Heart left ventricle (tissue), 16 donors: ENCODE measurements around the gene ZNF718. TPM values are rescaled to one million over a fixed set of nuclear protein-coding genes. Genes with fewer than 3 reads are reported as not detected.
"Not testable (repeated sequence)": the region's sequence is repeated elsewhere in the genome, so short reads cannot be mapped to it uniquely, and the experiment has no call there.

Experiments used
- ATAC-seq, 4 donors: fragments of 200-7000 bp; cut with Tn5 transposase; one replicate each; pipeline ENCODE4 v1.9.1; 2020 to 2022; ENCODE audit warnings: moderate library complexity in 4 of 4, mild to moderate bottlenecking in 3 of 4, moderate number of reproducible peaks in 1 of 4
- DNase-seq, 5 donors: peaks; one replicate each; pipeline ENCODE4 v3.0.0-alpha.2; 2020
- H3K27ac ChIP-seq, 12 donors: fragments of 200-600 bp; sonication (generic) in 4 of 12; one replicate each; pipeline versions ENCODE4 v1.5.0 to v1.8.0; 2016 to 2022; ENCODE audit warnings: mild to moderate bottlenecking in 2 of 12
- H3K27me3 ChIP-seq, 9 donors: fragments of 200-600 bp; sonication (generic) in 2 of 9; one replicate each; pipeline versions ENCODE4 v1.5.1 to v1.8.0; 2016 to 2022; ENCODE audit warnings: mild to moderate bottlenecking in 3 of 9
- H3K36me3 ChIP-seq, 9 donors: fragments of 200-600 bp; sonication (generic) in 2 of 9; one replicate each; pipeline versions ENCODE4 v1.5.0 to v1.8.0; 2018 to 2022; ENCODE audit warnings: mild to moderate bottlenecking in 2 of 9
- H3K4me1 ChIP-seq, 12 donors: fragments of 200-600 bp; sonication (generic) in 4 of 12; one replicate each; pipeline versions ENCODE4 v1.5.0 to v1.8.0; 2016 to 2022; ENCODE audit warnings: mild to moderate bottlenecking in 3 of 12
- H3K4me3 ChIP-seq, 12 donors: fragments of 200-600 bp; sonication (generic) in 4 of 12; one replicate each; pipeline versions ENCODE4 v1.5.0 to v1.8.0; 2017 to 2022; ENCODE audit warnings: mild to moderate bottlenecking in 9 of 12, moderate library complexity in 4 of 12
- H3K9me3 ChIP-seq, 12 donors: fragments of 200-600 bp; sonication (generic) in 4 of 12; one replicate each; pipeline versions ENCODE4 v1.5.0 to v1.8.0; 2016 to 2022; ENCODE audit warnings: mild to moderate bottlenecking in 1 of 12
- POLR2A ChIP-seq, 2 donors: fragments of 450-650 bp; IDR thresholded peaks; one replicate each; pipeline ENCODE4 v1.6.1; 2017; ENCODE audit warnings: antibody characterized with exemption in 2 of 2, mild to moderate bottlenecking in 2 of 2, moderate library complexity in 2 of 2
- whole genome bisulfite sequencing, 4 donors: extraction: QIAGEN DNeasy Blood & Tissue Kit in 2 of 4; methylation state at CpG; one replicate each; pipeline versions ENCODE4 v1.1.5 to v1.1.7; 2013 to 2018; 5-methylcytosine and 5-hydroxymethylcytosine counted together
- intact Hi-C, 10 donors: fragments of 100-400 bp; cut with DNase I; formaldehyde crosslinking; loops; one replicate each; pipeline versions ENCODE4 v1.11.1 to v1.14.2; 2022
- polyA plus RNA-seq, 2 donors: library from polyadenylated mRNA; stranded (reverse); fragments of 200-250 nt; gene quantifications; one replicate each; pipeline ENCODE4 v1.2.3, GENCODE V29; 2013
- total RNA-seq, 9 donors: library from RNA; depleted of rRNA in 2 of 9; stranded (reverse); fragments of >200 nt in 2 of 9; fragmentation: NEBNext Ultra II Directional in 3 of 9; extraction: Animal tissue kit (Norgen Biotek cat#: 25700) in 3 of 9; gene quantifications; one replicate each; pipeline versions ENCODE4 v1.1.0 to v1.2.4, GENCODE V29; 2016 to 2023
- TF ChIP-seq, protein P1 (sequence below), 12 donors: fragments of 200-600 bp; sonication (generic) in 4 of 12; IDR thresholded peaks; one replicate each; pipeline versions ENCODE4 v1.5.0 to v1.8.0; 2018 to 2022; ENCODE audit warnings: antibody characterized with exemption in 12 of 12, mild to moderate bottlenecking in 5 of 12
- donor health status: ischemic (EF 13 %, LVEDD 7.1; RV severe dilation, severe dysfunction).
- donor health status: healthy with polysubstance abuse.
- donor health status: DM: no; HTN: yes; CAD: no.
- donor health status: DM: no; HTN: no; CAD: no.
- donor health status: ischemic (EF 25% LVEDD 6.9; RV normal size, moderate dysfunction).
- donor health status: ischemic (EF 25% LVEDD 5.7; RV mildly dilated, moderate dysfunction).
- donor health status: healthy.
- donor health status: DM: yes; HTN: yes; CAD: no.
- donor health status: ischemic (EF 35%, LVEDD 5.7; RV mildly dilated, moderate dysfunction).
- donor health status: nonischemic (EF 11% LVEDD 7.7; RV severe dilation, severe dysfunction).
- donor health status: DM: yes; HTN: yes; CAD: no.
- donor health status: PGD.
- donor health status: ischemic (EF 29% LVEDD 5.4; RV normal size, mild dysfunction).
- donor health status: nonischemic (EF 23%, LVEDD 6.1; RV moderate dilation, normal function).

The ZNF718 gene
- total and polyA plus RNA-seq, 11 donors = 1.1 to 6.5 (median 2.8) TPM

- peak in 1 of 4 donors; percentile 36 for ATAC-seq
- WGBS, 4 donors = 94 to 98% (median 97%) methylated on average over 18 to 24 of the region's 24 CpGs
- H3K36me3 ChIP-seq = peaks cover 0 to 18% (median 0%) of the 10 kb centered on the region in 9 donors
- DNase-seq = peak in 1 of 5 donors; percentile 57
- H3K27me3 ChIP-seq = no peaks in the 10 kb centered on the region
- TF ChIP-seq, protein P1, sequence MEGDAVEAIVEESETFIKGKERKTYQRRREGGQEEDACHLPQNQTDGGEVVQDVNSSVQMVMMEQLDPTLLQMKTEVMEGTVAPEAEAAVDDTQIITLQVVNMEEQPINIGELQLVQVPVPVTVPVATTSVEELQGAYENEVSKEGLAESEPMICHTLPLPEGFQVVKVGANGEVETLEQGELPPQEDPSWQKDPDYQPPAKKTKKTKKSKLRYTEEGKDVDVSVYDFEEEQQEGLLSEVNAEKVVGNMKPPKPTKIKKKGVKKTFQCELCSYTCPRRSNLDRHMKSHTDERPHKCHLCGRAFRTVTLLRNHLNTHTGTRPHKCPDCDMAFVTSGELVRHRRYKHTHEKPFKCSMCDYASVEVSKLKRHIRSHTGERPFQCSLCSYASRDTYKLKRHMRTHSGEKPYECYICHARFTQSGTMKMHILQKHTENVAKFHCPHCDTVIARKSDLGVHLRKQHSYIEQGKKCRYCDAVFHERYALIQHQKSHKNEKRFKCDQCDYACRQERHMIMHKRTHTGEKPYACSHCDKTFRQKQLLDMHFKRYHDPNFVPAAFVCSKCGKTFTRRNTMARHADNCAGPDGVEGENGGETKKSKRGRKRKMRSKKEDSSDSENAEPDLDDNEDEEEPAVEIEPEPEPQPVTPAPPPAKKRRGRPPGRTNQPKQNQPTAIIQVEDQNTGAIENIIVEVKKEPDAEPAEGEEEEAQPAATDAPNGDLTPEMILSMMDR (IDR thresholded peaks at IDR 0.05) = no peak
- no peak for TF ChIP-seq POLR2A (IDR thresholded peaks at IDR 0.05)
- H3K9me3 ChIP-seq = peaks cover 0 to 61% (median 12%) of the 10 kb centered on the region in 12 donors
- intact Hi-C loops = no loop called here
- H3K4me3 ChIP-seq = no peak overlapping the region
- H3K4me1 ChIP-seq = peaks cover 0 to 4% (median 0%) of the 10 kb centered on the region in 12 donors
- H3K27ac ChIP-seq = no peak overlapping the region
Observed at GRCh38 chr4:205097-205756, 80.9 kb downstream of the ZNF718 start.

- Histone ChIP-seq H3K27ac (no peak overlapping the region), H3K27me3 (no peaks in the 10 kb centered on the region), H3K4me3 (no peak overlapping the region), H3K9me3 (peaks cover 0 to 57% (median 11%) of the 10 kb centered on the region in 12 donors), H3K36me3 (peaks cover 0 to 18% (median 0%) of the 10 kb centered on the region in 9 donors), H3K4me1 (no peaks in the 10 kb centered on the region)
- ATAC-seq = peak in 1 of 4 donors; percentile 45
- intact Hi-C loops = no loop called here
- no peak for DNase-seq
- TF ChIP-seq POLR2A (IDR thresholded peaks at IDR 0.05) = no peak
- TF ChIP-seq, protein P1 (IDR thresholded peaks at IDR 0.05) = no peak
- 95 to 97% (median 96%) methylated on average over 4 of the region's 4 CpGs for WGBS, 4 donors
Observed at GRCh38 chr4:206054-206453, 81.8 kb downstream of the ZNF718 start.

DNA sequence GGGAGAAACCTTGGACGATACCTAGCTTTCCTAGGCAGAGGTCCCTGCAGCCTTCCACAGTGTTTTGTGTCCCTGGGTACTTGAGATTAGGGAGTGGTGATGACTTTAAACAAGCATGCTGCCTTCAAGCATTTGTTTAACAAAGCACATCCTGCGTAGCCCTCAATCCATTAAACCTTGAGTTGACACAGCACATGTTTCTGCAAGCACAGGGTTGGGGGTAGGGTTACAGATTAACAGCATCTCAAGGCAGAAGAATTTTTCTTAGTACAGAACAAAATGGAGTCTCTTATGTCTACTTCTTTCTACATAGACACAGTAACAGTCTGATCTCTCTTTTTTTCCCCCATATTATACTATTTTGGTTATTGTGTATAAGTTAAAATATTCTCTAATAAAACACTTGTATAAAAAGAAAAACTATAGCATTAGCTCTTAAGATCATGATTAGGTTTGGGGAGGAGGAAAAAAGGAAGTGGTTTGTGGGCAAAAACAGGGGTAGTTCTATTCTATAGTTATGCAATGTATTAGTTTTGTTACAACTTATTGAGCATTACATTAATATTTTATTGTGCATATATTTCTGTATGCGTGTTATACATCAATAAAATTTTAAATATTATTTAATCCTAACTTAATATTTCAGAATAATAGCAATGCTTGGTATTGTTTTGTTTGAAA is 84.3 kb downstream of the ZNF718 start:
- ATAC-seq, H3K4me1 ChIP-seq, H3K27me3 ChIP-seq, H3K4me3 ChIP-seq, intact Hi-C loops, DNase-seq, H3K27ac ChIP-seq: not testable (repeated sequence)
- Histone ChIP-seq H3K9me3 (peaks cover 0 to 44% (median 0%) of the 10 kb centered on the region in 12 donors), H3K36me3 (peaks cover 0 to 10% (median 0%) of the 10 kb centered on the region in 9 donors)
- 69 to 89% (median 80%) methylated on average over 3 of the region's 3 CpGs for WGBS, 4 donors

DNA sequence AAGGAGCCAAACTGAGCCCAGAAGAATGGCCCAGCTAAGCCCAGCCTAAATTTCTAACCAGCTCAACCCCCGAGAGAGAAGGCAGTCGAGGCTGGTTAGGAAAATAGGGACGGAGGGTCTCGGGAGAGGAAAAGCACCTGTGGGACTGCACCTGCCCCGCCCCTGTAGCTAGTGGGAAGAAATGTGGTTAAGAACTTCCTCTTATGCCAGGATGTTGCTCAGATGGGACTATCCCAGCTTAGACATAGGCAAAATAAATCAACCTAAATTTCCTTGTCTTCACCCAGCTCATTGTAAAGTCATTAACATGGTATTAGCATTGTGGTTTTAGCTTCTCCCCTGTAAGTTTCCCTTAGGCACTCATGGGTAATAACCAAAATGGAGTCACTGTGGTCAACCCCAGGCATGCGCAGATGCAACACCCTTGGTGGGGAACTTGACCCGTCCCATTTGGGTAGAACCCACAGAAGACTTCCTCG is 86.8 kb downstream of the ZNF718 start:
- Histone ChIP-seq H3K4me3 (no peak overlapping the region), H3K27ac (no peak overlapping the region), H3K4me1 (peaks cover 0 to 13% (median 5%) of the 10 kb centered on the region in 12 donors), H3K9me3 (peaks cover 0 to 41% (median 0%) of the 10 kb centered on the region in 12 donors), H3K36me3 (no peaks in the 10 kb centered on the region), H3K27me3 (no peaks in the 10 kb centered on the region)
- WGBS, 4 donors = 83 to 97% (median 94%) methylated on average over 8 of the region's 8 CpGs
- no peak for ATAC-seq
- intact Hi-C loops = loop anchor here in 1 of 10 donors (5.0 kb wide), 1 partner anchor 89 kb away; the partner anchor contains the start of gene ZNF718
- TF ChIP-seq, protein P1 (IDR thresholded peaks at IDR 0.05) = no peak
- no peak for TF ChIP-seq POLR2A (IDR thresholded peaks at IDR 0.05)
- DNase-seq = no peak
